HepG2 (cell line): Measurements from ENCODE around the gene PIAS1. TPM values are rescaled to one million over a fixed set of nuclear protein-coding genes. Genes with fewer than 3 reads are reported as not detected.

Experiments used
- ATAC-seq: fragments of 200-7000 bp; cut with Tn5 transposase; 3 replicates; pipeline ENCODE4 v1.9.1; 2020; ENCODE audit warnings: mild to moderate bottlenecking, moderate library complexity
- BruUV-seq: library from RNA; stranded (reverse); fragments of 400-500 nt; replicated peaks from 2 replicates; lab custom pipeline; 2021; lab: Mats Ljungman, UMichigan
- CTCF ChIA-PET: fragments of 300-600 bp; formaldehyde crosslinking; extraction: SDS; loops from one replicate; lab custom pipeline; 2021; ENCODE audit warnings: low total read pairs, inconsistent platforms, low intra/inter-chr PET ratio; lab: Yijun Ruan, JAX
- POLR2A ChIA-PET: fragments of 350-600 bp; sonication (Branson Sonifier 250); formaldehyde crosslinking; loops from one replicate; lab custom pipeline; 2020; ENCODE audit warnings: antibody characterized with exemption, inconsistent platforms; lab: Yijun Ruan, JAX
- DNase-seq: peaks from one replicate; pipeline ENCODE4 v3.0.0-alpha.2; 2015; ENCODE audit warnings: low spot score
- FAIRE-seq: peaks from 3 replicates; lab custom pipeline; 2011; peaks lifted over from hg19 to GRCh38; lab: Jason Lieb, UNC
- H2AFZ ChIP-seq: one replicate; pipeline ENCODE4 v1.6.1; 2011; ENCODE audit warnings: low read length, inconsistent platforms
- H3K27ac ChIP-seq: fragments of 300-600 bp; 3 replicates; pipeline ENCODE4 v1.8.0; 2011; ENCODE audit warnings: mixed run types, mild to moderate bottlenecking, mixed read lengths, low read length, inconsistent platforms; ENCODE audit not compliant: insufficient read depth; ENCODE audit errors: extremely low read length
- H3K27me3 ChIP-seq, 2 experiments: fragments of 200-600 bp in 1 of 2; 2 replicates in 1 of 2; 3 replicates in 1 of 2; pipeline versions ENCODE4 v1.6.0 to v1.8.0; 2011; ENCODE audit warnings: low read length in 2 of 2, mild to moderate bottlenecking in 2 of 2, moderate library complexity in 2 of 2, inconsistent platforms in 1 of 2; ENCODE audit not compliant: insufficient read depth in 2 of 2, control insufficient read depth in 1 of 2
- H3K36me3 ChIP-seq, 2 experiments: fragments of 200-600 bp in 1 of 2; replicated peaks in 1 of 2; 2 replicates in 1 of 2; 3 replicates in 1 of 2; pipeline versions ENCODE4 v1.5.1 to v1.8.0; 2011; ENCODE audit warnings: low read length in 2 of 2, inconsistent platforms in 1 of 2; ENCODE audit not compliant: insufficient read depth in 2 of 2, control insufficient read depth in 1 of 2
- H3K4me1 ChIP-seq: 2 replicates; pipeline ENCODE4 v1.5.1; 2012; ENCODE audit warnings: low read length, inconsistent platforms; ENCODE audit not compliant: insufficient read depth
- H3K4me2 ChIP-seq: 2 replicates; pipeline ENCODE4 v1.6.0; 2011; ENCODE audit warnings: low read depth, low read length, inconsistent platforms
- H3K4me3 ChIP-seq, 3 experiments: fragments of 200-600 bp in 1 of 3; sonication (generic), shearing (Covaris generic) in 1 of 3; replicated peaks in 1 of 3; 2 replicates each; pipeline ENCODE4 v1.5.1; 2011 to 2016; ENCODE audit warnings: low read length in 3 of 3, inconsistent platforms in 2 of 3, low read depth in 2 of 3, mild to moderate bottlenecking in 2 of 3, control low read depth in 1 of 3, mixed read lengths in 1 of 3; ENCODE audit not compliant: insufficient read depth in 1 of 3
- H3K79me2 ChIP-seq: one replicate; pipeline ENCODE4 v1.6.1; 2011; ENCODE audit warnings: low read length, inconsistent platforms; ENCODE audit not compliant: insufficient read depth
- H3K9ac ChIP-seq: 2 replicates; pipeline ENCODE4 v1.6.0; 2011; ENCODE audit warnings: mild to moderate bottlenecking, low read depth, low read length, inconsistent platforms; ENCODE audit not compliant: insufficient read depth
- H3K9me3 ChIP-seq: 2 replicates; pipeline ENCODE4 v1.5.1; 2012; ENCODE audit warnings: mild to moderate bottlenecking, low read length
- H4K20me1 ChIP-seq: 2 replicates; pipeline ENCODE4 v1.6.0; 2011; ENCODE audit warnings: inconsistent platforms, mild to moderate bottlenecking, low read length, moderate library complexity; ENCODE audit not compliant: insufficient read depth
- ELF4 ChIP-seq: sonication (generic); formaldehyde crosslinking; IDR thresholded peaks from 2 replicates; pipeline ENCODE4 v1.5.0; 2020; ENCODE audit warnings: missing genetic modification reagents, mild to moderate bottlenecking, moderate library complexity, borderline replicate concordance
- GZF1 ChIP-seq: sonication (generic); formaldehyde crosslinking; IDR thresholded peaks from 2 replicates; pipeline ENCODE4 v1.5.1; 2020; ENCODE audit warnings: mild to moderate bottlenecking, missing genetic modification reagents
- PRPF4 ChIP-seq: fragments of 200-400 bp; formaldehyde crosslinking; IDR thresholded peaks from 2 replicates; pipeline ENCODE4 v1.6.1; 2016; ENCODE audit warnings: low read length, low read depth; ENCODE audit not compliant: poor library complexity, severe bottlenecking
- TBX3 ChIP-seq: fragments of 450-650 bp; IDR thresholded peaks from 2 replicates; pipeline ENCODE4 v1.6.1; 2017; ENCODE audit warnings: antibody characterized with exemption, mild to moderate bottlenecking, inconsistent platforms, borderline replicate concordance
- ZBTB2 ChIP-seq: sonication (generic); formaldehyde crosslinking; IDR thresholded peaks from 2 replicates; pipeline ENCODE4 v1.8.0; 2022; ENCODE audit warnings: low read depth, missing genetic modification reagents
- ZEB1 ChIP-seq: IDR thresholded peaks from 2 replicates; pipeline ENCODE4 v1.6.1; 2012; ENCODE audit warnings: mild to moderate bottlenecking, low read depth, inconsistent platforms; ENCODE audit not compliant: insufficient replicate concordance
- ZNF496 ChIP-seq: sonication (generic); formaldehyde crosslinking; IDR thresholded peaks from 2 replicates; pipeline ENCODE4 v1.8.1; 2023; ENCODE audit warnings: mild to moderate bottlenecking, moderate library complexity, missing genetic modification reagents; ENCODE audit not compliant: insufficient replicate concordance
- ZNF572 ChIP-seq: sonication (generic); formaldehyde crosslinking; IDR thresholded peaks from 2 replicates; pipeline ENCODE4 v1.5.1; 2020; ENCODE audit warnings: mild to moderate bottlenecking, missing genetic modification reagents
- ZNF740 ChIP-seq: sonication (generic); formaldehyde crosslinking; IDR thresholded peaks from 2 replicates; pipeline ENCODE4 v1.4.0; 2020; ENCODE audit warnings: missing genetic modification reagents
- ZNF782 ChIP-seq: sonication (generic); formaldehyde crosslinking; IDR thresholded peaks from 2 replicates; pipeline ENCODE4 v1.4.0; 2020; ENCODE audit warnings: missing genetic modification reagents, mild to moderate bottlenecking, borderline replicate concordance
- WGBS: methylation state at CpG from one replicate; pipeline ENCODE4 v1.1.6; 2017; ENCODE audit warnings: low lambda C conversion rate; 5-methylcytosine and 5-hydroxymethylcytosine counted together
- in situ Hi-C: cut with HindIII; loops from 2 replicates; pipeline ENCODE4 v1.10.0; 2017; ENCODE audit warnings: low pct_unique_long_range_greater_than_20kb; ENCODE audit not compliant: extremely low pct_ligation_motif_present
- intact Hi-C: fragments of 100-400 bp; cut with micrococcal nuclease; formaldehyde crosslinking; loops from one replicate; pipeline ENCODE4 v1.10.0; 2022; ENCODE audit not compliant: unreplicated experiment
- polyA plus RNA-seq, 8 experiments: library from polyadenylated mRNA; depleted of rRNA in 3 of 8; stranded (reverse) in 7 of 8; unstranded in 1 of 8; fragments of >200 nt; fragmentation: Illumina TruSeq in 4 of 8; extraction: Trizol in 4 of 8; gene quantifications; 2 replicates each; pipeline versions ENCODE4 v1.2.1 to v1.2.3, GENCODE V29; 2011 to 2016; ENCODE audit warnings: low read depth in 4 of 8, missing spikeins in 1 of 8, mixed read lengths in 1 of 8; ENCODE audit not compliant: insufficient read depth in 1 of 8
- total RNA-seq, 5 experiments: library from RNA; depleted of rRNA; stranded (reverse); fragments of >200 nt; fragmentation: Illumina TruSeq; extraction: Trizol; gene quantifications; 2 replicates each; pipeline ENCODE4 v1.2.3, GENCODE V29; 2016; ENCODE audit warnings: low read depth in 1 of 5
- TF ChIP-seq, protein P1 (sequence below): sonication (generic); formaldehyde crosslinking; IDR thresholded peaks from 2 replicates; pipeline ENCODE4 v1.4.0; 2020; ENCODE audit warnings: missing genetic modification reagents, borderline replicate concordance

PIAS1 gene
- total and polyA plus RNA-seq, 2 of the 13 experiments (the other 11 are each of a cell fraction or from before 2014, with no cell fraction given): 20.7 to 33.7 TPM

DNA sequence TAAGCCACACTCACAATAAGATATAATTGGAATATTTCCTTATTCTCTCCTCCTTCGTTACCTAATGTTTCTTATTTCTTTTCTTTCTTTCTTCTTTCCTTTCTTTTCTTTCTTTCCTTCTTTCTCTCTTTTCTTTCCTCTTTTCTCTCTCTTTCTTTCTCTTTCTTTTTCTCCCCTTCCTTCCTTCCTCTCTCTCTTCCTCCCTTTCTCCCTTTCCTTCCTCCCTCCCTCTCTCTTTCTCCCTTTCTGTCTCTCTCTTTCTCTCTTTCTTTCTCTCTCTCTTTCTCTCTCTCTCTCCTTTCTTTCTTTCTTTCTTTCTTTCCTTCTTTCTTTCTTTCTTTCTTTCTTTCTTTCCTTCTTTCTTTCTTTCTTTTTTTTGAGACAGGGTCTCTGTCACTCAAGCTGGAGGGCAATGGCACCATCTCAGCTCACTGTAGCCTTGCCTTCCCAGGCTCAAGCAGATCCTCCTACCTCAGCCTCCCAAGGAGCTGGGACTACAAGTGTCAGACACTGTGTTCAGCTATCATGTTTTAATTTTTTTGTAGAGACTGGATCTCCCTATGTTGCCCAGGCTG is 19.3 kb upstream of the PIAS1 start:
- no TSS peak for BruUV-seq
- intact Hi-C loops: no loop called here
- POLR2A ChIA-PET: interaction anchor here (0.6 kb wide), 1 partner anchor 1341 kb away, joined by 3 read pairs; no protein-coding TSS in a partner anchor
- no peaks in the 10 kb centered on the region for H3K9me3 ChIP-seq
- H3K36me3 ChIP-seq: no peaks in the 10 kb centered on the region
- CTCF ChIA-PET: no interaction called here
- in situ Hi-C loops: no loop called here
- no peak for FAIRE-seq
- no peak for ATAC-seq
- no peaks in the 10 kb centered on the region for H4K20me1 ChIP-seq
- no peak for DNase-seq
- H3K9ac ChIP-seq: no peak overlapping the region
- peaks cover 1 to 12% of the 10 kb centered on the region in 2 experiments; a peak in 2 of 5 replicates for H3K27me3 ChIP-seq
- 50% methylated on average over 1 of the region's 1 CpG for WGBS
- no peak overlapping the region for H3K27ac ChIP-seq
- H3K4me2 ChIP-seq: no peak overlapping the region
- TF ChIP-seq ZBTB2: no peak
- TF ChIP-seq ZEB1: no peak
- H3K79me2 ChIP-seq: no peaks in the 10 kb centered on the region
- no peak overlapping the region for H2AFZ ChIP-seq
- no peak overlapping the region for H3K4me3 ChIP-seq
- H3K4me1 ChIP-seq: no peaks in the 10 kb centered on the region

DNA sequence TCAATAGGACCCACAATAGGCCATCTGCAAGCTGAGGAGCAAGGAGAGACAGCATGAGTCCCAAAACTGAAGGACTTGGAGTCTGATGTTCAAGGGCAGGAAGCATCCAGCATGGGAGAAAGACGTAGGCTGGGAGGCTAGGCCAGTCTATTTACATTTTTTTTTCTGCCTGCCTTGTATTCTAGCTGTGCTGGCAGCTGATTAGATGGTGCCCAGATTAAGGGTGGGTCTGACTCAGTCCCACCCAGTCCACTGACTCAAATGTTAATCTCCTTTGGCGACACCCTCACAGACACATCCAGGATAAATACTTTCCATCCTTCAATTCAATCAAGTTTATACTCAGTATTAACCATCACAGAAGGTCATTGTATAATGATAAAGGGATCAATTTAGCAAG is 15.9 kb upstream of the PIAS1 start:
- 0 out of 5 replicates have a peak, but pooled peaks cover 0 to 8% of the 10 kb centered on the region in 2 experiments for H3K27me3 ChIP-seq
- H3K9ac ChIP-seq: no peak overlapping the region
- H3K36me3 ChIP-seq: no peaks in the 10 kb centered on the region
- intact Hi-C loops (no loop called here), in situ Hi-C loops (no loop called here)
- peaks cover 25% of the 10 kb centered on the region for H3K4me1 ChIP-seq
- H2AFZ ChIP-seq: no peak overlapping the region
- H3K9me3 ChIP-seq: no peaks in the 10 kb centered on the region
- no peak overlapping the region for H3K27ac ChIP-seq
- CTCF ChIA-PET: no interaction called here
- WGBS: 22% methylated on average over 2 of the region's 2 CpGs
- TF ChIP-seq PRPF4 (no peak), TBX3 (no peak), GZF1 (CRISPR knock-in tag) (no peak), ELF4 (CRISPR knock-in tag) (no peak), ZNF496 (CRISPR knock-in tag) (no peak), ZNF572 (no peak), ZNF740 (no peak), ZNF782 (no peak)
- TF ChIP-seq, protein P1, sequence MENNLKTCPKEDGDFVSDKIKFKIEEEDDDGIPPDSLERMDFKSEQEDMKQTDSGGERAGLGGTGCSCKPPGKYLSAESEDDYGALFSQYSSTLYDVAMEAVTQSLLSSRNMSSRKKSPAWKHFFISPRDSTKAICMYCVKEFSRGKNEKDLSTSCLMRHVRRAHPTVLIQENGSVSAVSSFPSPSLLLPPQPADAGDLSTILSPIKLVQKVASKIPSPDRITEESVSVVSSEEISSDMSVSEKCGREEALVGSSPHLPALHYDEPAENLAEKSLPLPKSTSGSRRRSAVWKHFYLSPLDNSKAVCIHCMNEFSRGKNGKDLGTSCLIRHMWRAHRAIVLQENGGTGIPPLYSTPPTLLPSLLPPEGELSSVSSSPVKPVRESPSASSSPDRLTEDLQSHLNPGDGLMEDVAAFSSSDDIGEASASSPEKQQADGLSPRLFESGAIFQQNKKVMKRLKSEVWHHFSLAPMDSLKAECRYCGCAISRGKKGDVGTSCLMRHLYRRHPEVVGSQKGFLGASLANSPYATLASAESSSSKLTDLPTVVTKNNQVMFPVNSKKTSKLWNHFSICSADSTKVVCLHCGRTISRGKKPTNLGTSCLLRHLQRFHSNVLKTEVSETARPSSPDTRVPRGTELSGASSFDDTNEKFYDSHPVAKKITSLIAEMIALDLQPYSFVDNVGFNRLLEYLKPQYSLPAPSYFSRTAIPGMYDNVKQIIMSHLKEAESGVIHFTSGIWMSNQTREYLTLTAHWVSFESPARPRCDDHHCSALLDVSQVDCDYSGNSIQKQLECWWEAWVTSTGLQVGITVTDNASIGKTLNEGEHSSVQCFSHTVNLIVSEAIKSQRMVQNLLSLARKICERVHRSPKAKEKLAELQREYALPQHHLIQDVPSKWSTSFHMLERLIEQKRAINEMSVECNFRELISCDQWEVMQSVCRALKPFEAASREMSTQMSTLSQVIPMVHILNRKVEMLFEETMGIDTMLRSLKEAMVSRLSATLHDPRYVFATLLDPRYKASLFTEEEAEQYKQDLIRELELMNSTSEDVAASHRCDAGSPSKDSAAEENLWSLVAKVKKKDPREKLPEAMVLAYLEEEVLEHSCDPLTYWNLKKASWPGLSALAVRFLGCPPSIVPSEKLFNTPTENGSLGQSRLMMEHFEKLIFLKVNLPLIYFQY (CRISPR knock-in tag): no peak
- POLR2A ChIA-PET: no interaction called here
- no peak for ATAC-seq
- no peak overlapping the region for H3K4me2 ChIP-seq
- H4K20me1 ChIP-seq: no peaks in the 10 kb centered on the region
- no peak overlapping the region for H3K4me3 ChIP-seq
- no peak for DNase-seq
- no peak for FAIRE-seq
- BruUV-seq: no TSS peak
- no peaks in the 10 kb centered on the region for H3K79me2 ChIP-seq
